OCI-LY1 (cell line): ENCODE measurements around the gene ING2.

Experiments used
- H2AFZ ChIP-seq: fragments of 200-600 bp; sonication (generic), shearing (Covaris generic); 2 replicates; pipeline ENCODE4 v1.6.0; 2014; ENCODE audit warnings: antibody characterized with exemption, mild to moderate bottlenecking, low read length
- H3F3A ChIP-seq: fragments of 200-600 bp; sonication (generic), shearing (Covaris generic); 2 replicates; pipeline ENCODE4 v1.6.0; 2014; ENCODE audit warnings: mild to moderate bottlenecking, antibody characterized with exemption, low read length, moderate library complexity; ENCODE audit not compliant: insufficient read depth
- H3K27ac ChIP-seq: fragments of 200-600 bp; sonication (generic); 2 replicates; pipeline ENCODE4 v1.5.1; 2014; ENCODE audit warnings: low read length, mixed run types, mild to moderate bottlenecking, low read depth; ENCODE audit not compliant: poor library complexity, severe bottlenecking
- H3K27me3 ChIP-seq: fragments of 200-600 bp; sonication (generic); 2 replicates; pipeline ENCODE4 v1.6.0; 2014; ENCODE audit warnings: antibody characterized with exemption, mild to moderate bottlenecking, low read length, moderate library complexity; ENCODE audit not compliant: insufficient read depth
- H3K36me3 ChIP-seq: fragments of 200-600 bp; sonication (generic); 2 replicates; pipeline ENCODE4 v1.6.1; 2014; ENCODE audit warnings: mild to moderate bottlenecking, antibody characterized with exemption, low read length, moderate library complexity, mixed read lengths; ENCODE audit not compliant: insufficient read depth
- H3K4me1 ChIP-seq: fragments of 200-600 bp; sonication (generic); 2 replicates; pipeline ENCODE4 v1.5.1; 2014; ENCODE audit warnings: mild to moderate bottlenecking, low read length, moderate library complexity; ENCODE audit not compliant: insufficient read depth, severe bottlenecking
- H3K4me2 ChIP-seq: fragments of 200-600 bp; sonication (generic), shearing (Covaris generic); 2 replicates; pipeline ENCODE4 v1.6.1; 2014; ENCODE audit warnings: low read length
- H3K4me3 ChIP-seq: fragments of 200-600 bp; sonication (generic); 2 replicates; pipeline ENCODE4 v1.5.1; 2014; ENCODE audit warnings: low read length, low read depth, mild to moderate bottlenecking, mixed read lengths; ENCODE audit not compliant: poor library complexity, severe bottlenecking
- H3K79me2 ChIP-seq: fragments of 200-600 bp; shearing (Covaris generic); 2 replicates; pipeline ENCODE4 v1.6.1; 2016; ENCODE audit warnings: mixed run types, low read length, mixed read lengths; ENCODE audit not compliant: insufficient read depth
- H3K9ac ChIP-seq: fragments of 200-600 bp; sonication (generic), shearing (Covaris generic); 2 replicates; pipeline ENCODE4 v1.6.1; 2014; ENCODE audit warnings: mild to moderate bottlenecking, low read length, mixed read lengths
- H3K9me2 ChIP-seq: fragments of 200-600 bp; sonication (generic), shearing (Covaris generic); 2 replicates; pipeline ENCODE4 v1.6.1; 2014; ENCODE audit warnings: low read depth, mild to moderate bottlenecking, low read length, mixed read lengths
- H3K9me3 ChIP-seq: fragments of 200-600 bp; shearing (Covaris generic); 2 replicates; pipeline ENCODE4 v1.6.1; 2014; ENCODE audit warnings: low read length, mixed read lengths
- H4K20me1 ChIP-seq: fragments of 200-600 bp; sonication (generic), shearing (Covaris generic); 2 replicates; pipeline ENCODE4 v1.6.0; 2016; ENCODE audit warnings: mild to moderate bottlenecking, low read length; ENCODE audit not compliant: insufficient read depth
- EZH2 ChIP-seq: fragments of 200-600 bp; sonication (generic), shearing (Covaris generic); IDR thresholded peaks from 2 replicates; pipeline ENCODE4 v1.8.0; 2017; ENCODE audit warnings: borderline replicate concordance, mixed run types, mild to moderate bottlenecking, antibody characterized with exemption, low read length, moderate library complexity, mixed read lengths
- TF ChIP-seq, protein P1 (sequence below): fragments of 200-600 bp; sonication (generic), shearing (Covaris generic); IDR thresholded peaks from 2 replicates; pipeline ENCODE4 v1.5.1; 2017; ENCODE audit warnings: mild to moderate bottlenecking, antibody characterized with exemption, low read length, moderate library complexity, mixed read lengths

Gene ING2

DNA sequence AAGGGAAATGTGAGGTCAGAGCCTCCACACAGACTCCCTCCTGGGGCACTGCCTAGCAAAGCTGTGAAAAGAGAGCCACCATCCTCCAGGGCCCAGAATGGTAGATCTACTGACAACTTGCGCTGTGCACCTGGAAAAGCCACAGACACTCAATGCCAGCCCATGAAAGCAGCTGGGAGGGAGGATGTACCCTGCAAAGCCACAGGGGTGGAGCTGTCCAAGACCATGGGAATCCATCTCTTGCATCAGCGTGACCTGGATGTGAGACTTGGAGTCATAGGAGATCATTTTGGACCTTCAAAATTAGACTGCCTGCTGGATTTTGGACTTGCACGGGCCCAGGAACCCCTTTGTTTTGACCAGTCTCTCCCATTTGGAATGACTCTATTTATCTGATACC, 37.6 kb upstream of the ING2 start:
- Histone ChIP-seq H3K79me2 (no peaks in the 10 kb centered on the region), H3K27ac (no peak overlapping the region), H3K4me3 (no peak overlapping the region), H3F3A (no peaks in the 10 kb centered on the region), H3K4me1 (no peaks in the 10 kb centered on the region), H2AFZ (no peak overlapping the region), H3K4me2 (no peak overlapping the region), H3K9me3 (no peaks in the 10 kb centered on the region), H3K27me3 (no peaks in the 10 kb centered on the region), H3K36me3 (no peaks in the 10 kb centered on the region), H4K20me1 (no peaks in the 10 kb centered on the region), H3K9ac (no peak overlapping the region), H3K9me2 (no peaks in the 10 kb centered on the region)
- TF ChIP-seq, protein P1, sequence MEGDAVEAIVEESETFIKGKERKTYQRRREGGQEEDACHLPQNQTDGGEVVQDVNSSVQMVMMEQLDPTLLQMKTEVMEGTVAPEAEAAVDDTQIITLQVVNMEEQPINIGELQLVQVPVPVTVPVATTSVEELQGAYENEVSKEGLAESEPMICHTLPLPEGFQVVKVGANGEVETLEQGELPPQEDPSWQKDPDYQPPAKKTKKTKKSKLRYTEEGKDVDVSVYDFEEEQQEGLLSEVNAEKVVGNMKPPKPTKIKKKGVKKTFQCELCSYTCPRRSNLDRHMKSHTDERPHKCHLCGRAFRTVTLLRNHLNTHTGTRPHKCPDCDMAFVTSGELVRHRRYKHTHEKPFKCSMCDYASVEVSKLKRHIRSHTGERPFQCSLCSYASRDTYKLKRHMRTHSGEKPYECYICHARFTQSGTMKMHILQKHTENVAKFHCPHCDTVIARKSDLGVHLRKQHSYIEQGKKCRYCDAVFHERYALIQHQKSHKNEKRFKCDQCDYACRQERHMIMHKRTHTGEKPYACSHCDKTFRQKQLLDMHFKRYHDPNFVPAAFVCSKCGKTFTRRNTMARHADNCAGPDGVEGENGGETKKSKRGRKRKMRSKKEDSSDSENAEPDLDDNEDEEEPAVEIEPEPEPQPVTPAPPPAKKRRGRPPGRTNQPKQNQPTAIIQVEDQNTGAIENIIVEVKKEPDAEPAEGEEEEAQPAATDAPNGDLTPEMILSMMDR, result no peak
- TF ChIP-seq EZH2, result no peak

DNA sequence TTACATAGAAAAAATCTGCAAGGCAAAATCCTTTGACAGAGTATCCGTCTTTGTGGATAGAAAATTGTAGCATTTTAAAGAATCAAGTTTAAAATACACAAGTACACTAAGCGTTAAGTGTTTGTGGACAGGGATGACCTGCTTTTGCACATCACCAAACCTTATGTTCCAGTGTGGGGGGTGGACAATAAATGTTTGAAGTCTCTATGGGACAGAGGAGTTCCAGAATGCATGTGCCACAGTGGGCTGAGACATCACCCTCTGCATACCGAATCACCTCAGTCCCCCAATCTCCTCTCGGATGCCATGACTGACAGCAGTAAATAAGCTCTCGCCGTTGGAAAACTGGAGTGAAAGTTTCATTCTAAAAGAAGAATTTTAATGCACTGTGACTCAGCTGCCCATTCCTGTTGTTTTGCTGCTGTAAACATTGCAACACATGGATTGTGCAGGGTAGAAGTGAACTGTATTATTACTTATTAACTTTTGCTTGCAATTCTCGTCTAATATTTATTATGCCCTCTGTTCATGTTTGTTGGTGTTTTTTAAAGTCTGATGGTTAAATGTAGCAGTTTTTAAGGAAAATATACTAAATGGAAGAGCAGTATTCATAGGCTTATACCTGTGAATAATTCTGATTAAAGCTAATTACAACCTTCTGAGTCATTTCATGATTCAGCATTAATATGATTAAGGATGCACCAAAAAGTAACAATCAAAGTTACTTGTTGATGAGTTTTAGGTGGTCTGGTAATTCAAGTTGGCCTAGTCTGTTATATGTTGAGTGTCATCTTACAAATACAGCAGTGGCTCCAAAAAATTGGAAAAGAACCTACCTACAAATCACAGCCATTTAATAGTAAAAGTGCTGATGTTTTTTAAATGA, 36.4 kb upstream of the ING2 start:
- Histone ChIP-seq H3K79me2 (no peaks in the 10 kb centered on the region), H3K9me2 (no peaks in the 10 kb centered on the region), H3K9ac (no peak overlapping the region), H3K9me3 (no peaks in the 10 kb centered on the region), H3K4me2 (no peak overlapping the region), H3F3A (no peaks in the 10 kb centered on the region), H2AFZ (no peak overlapping the region), H3K36me3 (no peaks in the 10 kb centered on the region), H3K4me3 (no peak overlapping the region), H3K4me1 (no peaks in the 10 kb centered on the region), H4K20me1 (no peaks in the 10 kb centered on the region), H3K27ac (no peak overlapping the region), H3K27me3 (no peaks in the 10 kb centered on the region)
- TF ChIP-seq, protein P1, result no peak
- TF ChIP-seq EZH2, result no peak

DNA sequence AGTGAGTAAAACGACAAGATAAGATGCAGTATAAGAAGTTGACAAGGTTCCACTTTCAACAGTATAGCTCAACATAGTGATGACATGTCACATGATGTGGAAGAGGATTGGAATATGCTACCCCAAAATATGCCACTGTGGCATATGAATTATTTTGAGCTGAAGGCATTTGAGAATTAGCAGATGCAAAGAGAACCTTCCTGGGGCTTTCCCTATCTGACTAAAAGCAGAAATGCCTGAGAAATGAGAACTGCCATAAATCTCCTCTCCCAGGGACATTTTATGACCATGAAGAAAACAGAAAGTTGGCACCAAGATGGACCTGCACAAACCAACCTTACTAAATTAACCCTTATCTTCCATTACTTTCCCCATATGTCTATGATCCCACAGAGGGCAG, 35.6 kb upstream of the ING2 start:
- Histone ChIP-seq H3K36me3 (no peaks in the 10 kb centered on the region), H3K9me2 (no peaks in the 10 kb centered on the region), H3K79me2 (no peaks in the 10 kb centered on the region), H4K20me1 (no peaks in the 10 kb centered on the region), H3K27ac (no peak overlapping the region), H3K9ac (no peak overlapping the region), H3K4me3 (no peak overlapping the region), H3K9me3 (no peaks in the 10 kb centered on the region), H3F3A (no peaks in the 10 kb centered on the region), H2AFZ (no peak overlapping the region), H3K27me3 (no peaks in the 10 kb centered on the region), H3K4me2 (no peak overlapping the region), H3K4me1 (no peaks in the 10 kb centered on the region)
- TF ChIP-seq EZH2, result no peak
- TF ChIP-seq, protein P1, result no peak
